ENCODE results near the gene C20orf173. TPM values are rescaled to one million over a fixed set of nuclear protein-coding genes. Genes with fewer than 3 reads are reported as not detected.
"Not testable (repeated sequence)": the region's sequence is repeated elsewhere in the genome, so short reads cannot be mapped to it uniquely, and the experiment has no call there.

C20orf173 gene
- total RNA-seq, 2 experiments from 2014 or later, result not detected

- Mint-ChIP-seq H3K4me3 (no peak overlapping the region), H3K36me3 (ENCODE audit: low read depth) (peaks cover 7% of the 10 kb centered on the region), H3K9me3 (no peaks in the 10 kb centered on the region), H3K27me3 (ENCODE audit: low read depth) (no peaks in the 10 kb centered on the region), H3K27ac (no peak overlapping the region), H3K4me1 (ENCODE audit: low read depth) (no peaks in the 10 kb centered on the region)
- intact Hi-C loops (cut with micrococcal nuclease), result no loop called here
- CTCF ChIA-PET, result no interaction called here
- no peak for DNase-seq
Observed at GRCh38 chr20:35560541-35560940, 31.1 kb upstream of the C20orf173 start.

- Mint-ChIP-seq H3K4me3 (no peak overlapping the region), H3K36me3 (ENCODE audit: low read depth) (peaks cover 9% of the 10 kb centered on the region), H3K9me3 (no peaks in the 10 kb centered on the region), H3K27me3 (ENCODE audit: low read depth) (no peaks in the 10 kb centered on the region), H3K4me1 (ENCODE audit: low read depth) (no peaks in the 10 kb centered on the region), H3K27ac (no peak overlapping the region)
- CTCF ChIA-PET, result no interaction called here
- intact Hi-C loops (cut with micrococcal nuclease), result no loop called here
- DNase-seq, result no peak
Observed at GRCh38 chr20:35560105-35560511, 30.7 kb upstream of the C20orf173 start.

GRCh38 chr20:35559042-35559693 is 29.7 kb upstream of the C20orf173 start:
- Mint-ChIP-seq H3K4me1 (ENCODE audit: low read depth) (no peaks in the 10 kb centered on the region), H3K27me3 (ENCODE audit: low read depth) (no peaks in the 10 kb centered on the region), H3K27ac (no peak overlapping the region), H3K9me3 (no peaks in the 10 kb centered on the region), H3K4me3 (no peak overlapping the region), H3K36me3 (ENCODE audit: low read depth) (peaks cover 12% of the 10 kb centered on the region)
- intact Hi-C loops (cut with micrococcal nuclease), result no loop called here
- DNase-seq, result no peak
- CTCF ChIA-PET, result no interaction called here

- Mint-ChIP-seq H3K27ac (peak overlapping the region; percentile 26), H3K36me3 (ENCODE audit: low read depth) (peaks cover 12% of the 10 kb centered on the region), H3K4me1 (ENCODE audit: low read depth) (no peaks in the 10 kb centered on the region), H3K9me3 (no peaks in the 10 kb centered on the region), H3K4me3 (no peak overlapping the region), H3K27me3 (ENCODE audit: low read depth) (no peaks in the 10 kb centered on the region)
- DNase-seq, result no peak
- intact Hi-C loops (cut with micrococcal nuclease), result no loop called here
- CTCF ChIA-PET, result no interaction called here
Observed at GRCh38 chr20:35558451-35558850, 29.0 kb upstream of the C20orf173 start.

GRCh38 chr20:35556871-35557270 is 27.4 kb upstream of the C20orf173 start:
- intact Hi-C loops (cut with micrococcal nuclease), result no loop called here

GRCh38 chr20:35555951-35556645 is 26.6 kb upstream of the C20orf173 start:
- intact Hi-C loops (cut with micrococcal nuclease), result no loop called here
- CTCF ChIA-PET, result interaction anchor here (0.9 kb wide), 1 partner anchor 18 kb away, joined by 3 read pairs; no protein-coding TSS in a partner anchor
- H3K27me3 Mint-ChIP-seq (ENCODE audit: low read depth), result no peaks in the 10 kb centered on the region

More at GRCh38 chr20:35556871-35557270, 27.4 kb upstream of the C20orf173 start:
- Mint-ChIP-seq H3K9me3 (no peaks in the 10 kb centered on the region), H3K4me3 (no peak overlapping the region), H3K27ac (no peak overlapping the region), H3K36me3 (ENCODE audit: low read depth) (peaks cover 12% of the 10 kb centered on the region), H3K4me1 (ENCODE audit: low read depth) (no peaks in the 10 kb centered on the region), H3K27me3 (ENCODE audit: low read depth) (no peaks in the 10 kb centered on the region)
- no peak for DNase-seq
- CTCF ChIA-PET, result no interaction called here

GRCh38 chr20:35555461-35555860 is 26.0 kb upstream of the C20orf173 start:
- not testable (repeated sequence) for H3K9me3 Mint-ChIP-seq
- CTCF ChIA-PET, result interaction anchor here (0.9 kb wide), 1 partner anchor 19 kb away, joined by 3 read pairs; no protein-coding TSS in a partner anchor

More at GRCh38 chr20:35555951-35556645, 26.6 kb upstream of the C20orf173 start:
- DNase-seq, result no peak
- Mint-ChIP-seq H3K27ac (no peak overlapping the region), H3K36me3 (ENCODE audit: low read depth) (peaks cover 12% of the 10 kb centered on the region), H3K4me3 (no peak overlapping the region), H3K4me1 (ENCODE audit: low read depth) (no peaks in the 10 kb centered on the region), H3K9me3 (no peaks in the 10 kb centered on the region)

GRCh38 chr20:35552914-35553313 is 23.5 kb upstream of the C20orf173 start:
- no peaks in the 10 kb centered on the region for H3K4me1 Mint-ChIP-seq (ENCODE audit: low read depth)
- no peak overlapping the region for H3K4me3 Mint-ChIP-seq
- no peaks in the 10 kb centered on the region for H3K9me3 Mint-ChIP-seq
- H3K27me3 Mint-ChIP-seq (ENCODE audit: low read depth), result no peaks in the 10 kb centered on the region
- H3K27ac Mint-ChIP-seq, result no peak overlapping the region
- DNase-seq, result no peak
- CTCF ChIA-PET, result interaction anchor here (0.6 kb wide), 1 partner anchor 194 kb away, joined by 7 read pairs; no protein-coding TSS in a partner anchor
- intact Hi-C loops (cut with micrococcal nuclease), result no loop called here
- H3K36me3 Mint-ChIP-seq (ENCODE audit: low read depth), result peaks cover 15% of the 10 kb centered on the region

More at GRCh38 chr20:35555461-35555860, 26.0 kb upstream of the C20orf173 start:
- H3K27me3 Mint-ChIP-seq (ENCODE audit: low read depth); H3K27ac Mint-ChIP-seq; H3K4me1 Mint-ChIP-seq (ENCODE audit: low read depth); intact Hi-C loops (cut with micrococcal nuclease); H3K4me3 Mint-ChIP-seq; DNase-seq: not testable (repeated sequence)
- peaks cover 12% of the 10 kb centered on the region for H3K36me3 Mint-ChIP-seq (ENCODE audit: low read depth)

- Mint-ChIP-seq H3K4me1 (ENCODE audit: low read depth) (no peaks in the 10 kb centered on the region), H3K27me3 (ENCODE audit: low read depth) (no peaks in the 10 kb centered on the region), H3K9me3 (no peaks in the 10 kb centered on the region), H3K27ac (no peak overlapping the region), H3K4me3 (no peak overlapping the region), H3K36me3 (ENCODE audit: low read depth) (peaks cover 13% of the 10 kb centered on the region)
- intact Hi-C loops (cut with micrococcal nuclease), result no loop called here
- no peak for DNase-seq
- CTCF ChIA-PET, result no interaction called here
Observed at GRCh38 chr20:35551503-35551902, 22.1 kb upstream of the C20orf173 start.

- DNase-seq, result no peak
- Mint-ChIP-seq H3K4me3 (no peak overlapping the region), H3K27ac (no peak overlapping the region), H3K9me3 (no peaks in the 10 kb centered on the region), H3K27me3 (ENCODE audit: low read depth) (no peaks in the 10 kb centered on the region), H3K36me3 (ENCODE audit: low read depth) (peaks cover 10% of the 10 kb centered on the region), H3K4me1 (ENCODE audit: low read depth) (peaks cover 10% of the 10 kb centered on the region)
- CTCF ChIA-PET, result no interaction called here
- intact Hi-C loops (cut with micrococcal nuclease), result no loop called here
Observed at GRCh38 chr20:35547329-35547728, 17.9 kb upstream of the C20orf173 start.

- Mint-ChIP-seq H3K4me1 (ENCODE audit: low read depth) (peaks cover 18% of the 10 kb centered on the region), H3K27ac (no peak overlapping the region), H3K9me3 (no peaks in the 10 kb centered on the region), H3K4me3 (no peak overlapping the region), H3K27me3 (ENCODE audit: low read depth) (no peaks in the 10 kb centered on the region), H3K36me3 (ENCODE audit: low read depth) (peaks cover 10% of the 10 kb centered on the region)
- no peak for DNase-seq
- intact Hi-C loops (cut with micrococcal nuclease), result no loop called here
- CTCF ChIA-PET, result interaction anchor here (0.5 kb wide), 2 partner anchors 100 to 198 kb away, joined by 3 to 5 read pairs; no protein-coding TSS in a partner anchor
Observed at GRCh38 chr20:35546127-35546526, 16.7 kb upstream of the C20orf173 start.

- DNase-seq; H3K9me3 Mint-ChIP-seq; H3K36me3 Mint-ChIP-seq (ENCODE audit: low read depth); H3K27ac Mint-ChIP-seq; H3K27me3 Mint-ChIP-seq (ENCODE audit: low read depth); CTCF ChIA-PET; H3K4me3 Mint-ChIP-seq: not testable (repeated sequence)
- peaks cover 19% of the 10 kb centered on the region for H3K4me1 Mint-ChIP-seq (ENCODE audit: low read depth)
- intact Hi-C loops (cut with micrococcal nuclease), result loop anchor here (5.0 kb wide), 2 partner anchors 117 to 227 kb away; partner anchors contain the start of genes CPNE1, PHF20 and RBM12
Observed at GRCh38 chr20:35544941-35545340, 15.5 kb upstream of the C20orf173 start.

- Mint-ChIP-seq H3K36me3 (ENCODE audit: low read depth) (peaks cover 10% of the 10 kb centered on the region), H3K27me3 (ENCODE audit: low read depth) (no peaks in the 10 kb centered on the region), H3K4me1 (ENCODE audit: low read depth) (peaks cover 19% of the 10 kb centered on the region), H3K4me3 (no peak overlapping the region), H3K9me3 (no peaks in the 10 kb centered on the region), H3K27ac (no peak overlapping the region)
- intact Hi-C loops (cut with micrococcal nuclease), result loop anchor here (5.0 kb wide), 2 partner anchors 118 to 228 kb away; partner anchors contain the start of genes CPNE1, PHF20 and RBM12
- DNase-seq, result no peak
- CTCF ChIA-PET, result no interaction called here
Observed at GRCh38 chr20:35544436-35544835, 15.0 kb upstream of the C20orf173 start.
